ENCODE results near the gene BMP4.

BMP4 gene

GRCh38 chr14:53943751-53944083, 12.9 kb downstream of the BMP4 start:
- no peak for DNase-seq

GRCh38 chr14:53942970-53943750, 13.5 kb downstream of the BMP4 start:
- no peak for DNase-seq

- DNase-seq: no peak
Measured at GRCh38 chr14:53938136-53938837, 18.3 kb downstream of the BMP4 start.

- no peak for DNase-seq
Measured at GRCh38 chr14:53934778-53935414, 21.7 kb downstream of the BMP4 start.

GRCh38 chr14:53932966-53933365, 23.7 kb downstream of the BMP4 start:
- DNase-seq: no peak

- no peak for DNase-seq
Measured at GRCh38 chr14:53929871-53930715, 26.5 kb downstream of the BMP4 start.

- DNase-seq: no peak
Measured at GRCh38 chr14:53927171-53927570, 29.5 kb downstream of the BMP4 start.

- no peak for DNase-seq
Measured at GRCh38 chr14:53925201-53925766, 31.3 kb downstream of the BMP4 start.

- DNase-seq: no peak
Measured at GRCh38 chr14:53924753-53925152, 31.9 kb downstream of the BMP4 start.

GRCh38 chr14:53921027-53921426, 35.6 kb downstream of the BMP4 start:
- no peak for DNase-seq

- DNase-seq: no peak
Measured at GRCh38 chr14:53916239-53916638, 40.4 kb downstream of the BMP4 start.

- no peak for DNase-seq
Measured at GRCh38 chr14:53915364-53916014, 41.1 kb downstream of the BMP4 start.

GRCh38 chr14:53912021-53912420, 44.6 kb downstream of the BMP4 start:
- DNase-seq: no peak

GRCh38 chr14:53908416-53908815, 48.2 kb downstream of the BMP4 start:
- no peak for DNase-seq

- DNase-seq: no peak
Measured at GRCh38 chr14:53902307-53902706, 54.3 kb downstream of the BMP4 start.

GRCh38 chr14:53900499-53900898, 56.1 kb downstream of the BMP4 start:
- DNase-seq: no peak

Data from stimulated activated CD4-positive, alpha-beta T cell treated with anti-CD3 and anti-CD28 coated beads, Interleukin-1b, Interleukin-23, amount 100 ng/mL, for 48 hours (primary cell).